HCT116 (cell line): Measurements from ENCODE around the gene SEMA4D. TPM values are rescaled to one million over a fixed set of nuclear protein-coding genes. Genes with fewer than 3 reads are reported as not detected.

ENCODE experiments used
- ATAC-seq: fragments of 200-7000 bp; cut with Tn5 transposase; 2 replicates; pipeline ENCODE4 v1.9.1; 2020; ENCODE audit warnings: mild to moderate bottlenecking, moderate library complexity
- BruUV-seq: library from RNA; stranded (reverse); fragments of 400-500 nt; replicated peaks from 2 replicates; lab custom pipeline; 2021; lab: Mats Ljungman, UMichigan
- CTCF ChIA-PET: fragments of 300-600 bp; sonication (Branson Sonifier 250); formaldehyde crosslinking; loops from one replicate; lab custom pipeline; 2021; ENCODE audit warnings: antibody characterized with exemption; lab: Charles Lee
- POLR2A ChIA-PET: fragments of 300-600, 350-600 bp; sonication (Branson Sonifier 250); formaldehyde crosslinking; loops from one replicate; lab custom pipeline; 2021; ENCODE audit warnings: antibody characterized with exemption; lab: Charles Lee
- RAD21 ChIA-PET, 2 experiments: fragments of 300-600 bp; sonication (Branson Sonifier 250); formaldehyde crosslinking; loops; one replicate each; lab custom pipeline; 2023; ENCODE audit warnings: low total read pairs in 2 of 2; ENCODE audit not compliant: uncharacterized antibody in 2 of 2, unreplicated experiment in 2 of 2, low non-redundant PET in 1 of 2; lab: Charles Lee
- DNase-seq: peaks from one replicate; pipeline ENCODE4 v3.0.0-alpha.2; 2010; ENCODE audit warnings: low read depth, low spot score
- H2AFZ ChIP-seq: fragments of 200-600 bp; shearing (Covaris generic), sonication (generic); 2 replicates; pipeline ENCODE4 v1.6.1; 2017; ENCODE audit warnings: low read depth, mixed run types, mixed read lengths, antibody characterized with exemption, low read length; ENCODE audit not compliant: poor library complexity, severe bottlenecking
- H3K27ac ChIP-seq: 2 replicates; pipeline ENCODE4 v1.5.1; 2012; ENCODE audit warnings: low read depth, low read length
- H3K27me3 ChIP-seq: fragments of 200-600 bp; sonication (generic); 2 replicates; pipeline ENCODE4 v1.6.1; 2016; ENCODE audit warnings: mixed run types, low read length, mixed read lengths; ENCODE audit not compliant: insufficient read depth
- H3K36me3 ChIP-seq, 2 experiments: fragments of 200-500 bp in 1 of 2; fragments of 200-600 bp in 1 of 2; sonication (Bioruptor generic) in 1 of 2; sonication (generic) in 1 of 2; 2 replicates each; pipeline versions ENCODE4 v1.5.1 to v1.6.1; 2014 to 2016; ENCODE audit warnings: low read length in 2 of 2, inconsistent platforms in 1 of 2, mixed read lengths in 1 of 2, mixed run types in 1 of 2; ENCODE audit not compliant: insufficient read depth in 2 of 2, control insufficient read depth in 1 of 2
- H3K4me1 ChIP-seq, 2 experiments: fragments of 200-600 bp in 1 of 2; sonication (generic) in 1 of 2; 2 replicates each; pipeline versions ENCODE4 v1.5.1 to v1.6.1; 2012 to 2017; ENCODE audit warnings: low read length in 2 of 2, inconsistent platforms in 1 of 2, mild to moderate bottlenecking in 1 of 2, mixed read lengths in 1 of 2, mixed run types in 1 of 2, moderate library complexity in 1 of 2; ENCODE audit not compliant: insufficient read depth in 2 of 2, control insufficient read depth in 1 of 2
- H3K4me2 ChIP-seq: fragments of 200-600 bp; sonication (generic); 2 replicates; pipeline ENCODE4 v1.6.1; 2017; ENCODE audit warnings: mixed run types, low read length, mixed read lengths
- H3K4me3 ChIP-seq, 2 experiments: fragments of 200-600 bp in 1 of 2; sonication (generic) in 1 of 2; replicated peaks in 1 of 2; 2 replicates each; pipeline ENCODE4 v1.5.1; 2011 to 2016; ENCODE audit warnings: low read length in 2 of 2, control low read depth in 1 of 2, low read depth in 1 of 2, mild to moderate bottlenecking in 1 of 2, mixed read lengths in 1 of 2, mixed run types in 1 of 2
- H3K79me2 ChIP-seq: fragments of 200-600 bp; sonication (generic); 2 replicates; pipeline ENCODE4 v1.6.1; 2017; ENCODE audit warnings: mild to moderate bottlenecking, mixed run types, low read length, moderate library complexity, mixed read lengths; ENCODE audit not compliant: insufficient read depth
- H3K9ac ChIP-seq: fragments of 200-600 bp; sonication (generic); 2 replicates; pipeline ENCODE4 v1.6.1; 2016; ENCODE audit warnings: low read length, mixed read lengths
- H3K9me2 ChIP-seq: fragments of 200-600 bp; sonication (generic), shearing (Covaris generic); 2 replicates; pipeline ENCODE4 v1.6.1; 2017; ENCODE audit warnings: mixed run types, mild to moderate bottlenecking, moderate library complexity; ENCODE audit not compliant: insufficient read depth
- H3K9me3 ChIP-seq, 2 experiments: fragments of 200-500 bp in 1 of 2; fragments of 200-600 bp in 1 of 2; sonication (Bioruptor generic) in 1 of 2; sonication (generic) in 1 of 2; 2 replicates each; pipeline ENCODE4 v1.6.1; 2014 to 2017; ENCODE audit warnings: low read length in 2 of 2, mixed read lengths in 2 of 2, inconsistent platforms in 1 of 2, low read depth in 1 of 2, mild to moderate bottlenecking in 1 of 2, mixed run types in 1 of 2, moderate library complexity in 1 of 2; ENCODE audit not compliant: control insufficient read depth in 1 of 2, insufficient read depth in 1 of 2
- H4K20me1 ChIP-seq: fragments of 200-600 bp; sonication (generic), shearing (Covaris generic); 2 replicates; pipeline ENCODE4 v1.6.1; 2017; ENCODE audit warnings: mixed run types, mild to moderate bottlenecking, moderate library complexity; ENCODE audit not compliant: insufficient read depth
- CBX3 ChIP-seq: IDR thresholded peaks from 2 replicates; pipeline ENCODE4 v1.6.1; 2012; ENCODE audit warnings: low read depth
- CEBPB ChIP-seq: IDR thresholded peaks from 2 replicates; pipeline ENCODE4 v1.6.1; 2012; ENCODE audit warnings: low read depth
- EGR1 ChIP-seq: IDR thresholded peaks from 2 replicates; pipeline ENCODE4 v1.6.1; 2012; ENCODE audit warnings: low read depth
- EZH2phosphoT487 ChIP-seq: fragments of 200-600 bp; IDR thresholded peaks from 2 replicates; pipeline ENCODE4 v1.6.1; 2018; ENCODE audit warnings: antibody characterized with exemption, borderline replicate concordance
- FOSL1 ChIP-seq: IDR thresholded peaks from 2 replicates; pipeline ENCODE4 v1.6.1; 2012; ENCODE audit warnings: low read depth
- POLR2A ChIP-seq: IDR thresholded peaks from 2 replicates; pipeline ENCODE4 v1.7.0; 2011; ENCODE audit warnings: borderline replicate concordance; ENCODE audit not compliant: insufficient read depth, insufficient read length; ENCODE audit errors: extremely low read depth
- POLR2AphosphoS5 ChIP-seq: IDR thresholded peaks from 2 replicates; pipeline ENCODE4 v1.6.1; 2011; ENCODE audit warnings: mild to moderate bottlenecking, low read depth, low read length, moderate library complexity
- RAD21 ChIP-seq: IDR thresholded peaks from 2 replicates; pipeline ENCODE4 v1.6.1; 2012; ENCODE audit warnings: low read depth, mild to moderate bottlenecking
- SIN3A ChIP-seq: IDR thresholded peaks from 2 replicates; pipeline ENCODE4 v1.6.1; 2012; ENCODE audit warnings: low read depth
- SP1 ChIP-seq: IDR thresholded peaks from 2 replicates; pipeline ENCODE4 v1.6.1; 2012; ENCODE audit warnings: low read depth
- SRF ChIP-seq: IDR thresholded peaks from 2 replicates; pipeline ENCODE4 v1.6.1; 2012; ENCODE audit warnings: low read depth
- YY1 ChIP-seq: IDR thresholded peaks from 2 replicates; pipeline ENCODE4 v1.6.1; 2011; ENCODE audit warnings: low read length, low read depth, moderate library complexity, mild to moderate bottlenecking; ENCODE audit not compliant: insufficient replicate concordance; ENCODE audit errors: extremely low read depth
- ZFX ChIP-seq: fragments of 450-650 bp; IDR thresholded peaks from 2 replicates; pipeline ENCODE4 v1.6.1; 2017
- intact Hi-C: fragments of 100-400 bp; cut with micrococcal nuclease; formaldehyde crosslinking; loops from 2 replicates; pipeline ENCODE4 v1.10.0; 2022
- total RNA-seq: library from RNA; stranded (reverse); gene quantifications from one replicate; pipeline ENCODE4 v1.2.1, GENCODE V29; 2021; ENCODE audit not compliant: unreplicated experiment
- TF ChIP-seq, protein P1 (sequence below), 3 experiments: fragments of 200-600 bp in 1 of 3; sonication (generic) in 1 of 3; IDR thresholded peaks in 2 of 3; conservative IDR thresholded peaks in 1 of 3; 2 replicates each; pipeline ENCODE4 v1.5.1; 2012 to 2017; ENCODE audit warnings: low read depth in 2 of 3, low read length in 2 of 3, antibody characterized with exemption in 1 of 3, borderline replicate concordance in 1 of 3, control low read depth in 1 of 3, mild to moderate bottlenecking in 1 of 3, mixed read lengths in 1 of 3, mixed run types in 1 of 3, moderate library complexity in 1 of 3; ENCODE audit not compliant: insufficient read depth in 1 of 3
- TF ChIP-seq, protein P2 (sequence below): IDR thresholded peaks from 2 replicates; pipeline ENCODE4 v1.6.1; 2012
- TF ChIP-seq, protein P3 (sequence below): IDR thresholded peaks from 2 replicates; pipeline ENCODE4 v1.6.1; 2012
- TF ChIP-seq, protein P4 (sequence below): IDR thresholded peaks from 2 replicates; pipeline ENCODE4 v1.6.1; 2012; ENCODE audit warnings: low read depth

SEMA4D gene
- total RNA-seq, 1 experiment from 2014 or later = 32.0 TPM

DNA sequence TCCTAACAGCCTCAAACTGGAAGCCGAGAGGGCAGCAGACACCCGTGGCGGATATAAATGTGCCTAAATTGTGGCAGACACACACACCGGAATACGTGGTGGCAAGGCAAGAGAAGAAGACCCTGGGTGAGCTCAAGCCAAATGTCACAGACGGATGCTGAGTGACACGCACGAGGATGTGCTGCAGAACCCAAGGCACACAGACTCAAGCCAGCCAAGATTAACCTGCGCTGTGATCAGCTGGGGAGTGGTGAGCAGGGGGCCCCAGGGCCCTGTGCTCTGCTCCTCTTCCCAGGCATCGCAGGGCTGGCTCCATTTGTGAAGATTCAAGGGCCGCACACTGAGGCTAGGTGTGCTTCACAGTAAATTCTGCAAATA is 16.4 kb downstream of the SEMA4D start:
- no peaks in the 10 kb centered on the region for H4K20me1 ChIP-seq
- CTCF ChIA-PET = no interaction called here

More for the DNA sequence above, 16.4 kb downstream of the SEMA4D start:
- H3K9ac ChIP-seq = no peak overlapping the region
- DNase-seq (no peak), ATAC-seq (no peak)
- ChIA-PET POLR2A (no interaction called here), RAD21 (no interaction called here)
- H3K36me3 ChIP-seq = no peaks in the 10 kb centered on the region
- H3K4me3 ChIP-seq = no peak overlapping the region
- intact Hi-C loops = no loop called here
- peaks cover 23% of the 10 kb centered on the region for H3K79me2 ChIP-seq
- no peak overlapping the region for H2AFZ ChIP-seq
- H3K4me2 ChIP-seq = no peak overlapping the region
- no peaks in the 10 kb centered on the region for H3K4me1 ChIP-seq
- BruUV-seq = no TSS peak
- no peak overlapping the region for H3K27ac ChIP-seq
- TF ChIP-seq POLR2A (no peak), SRF (no peak), SP1 (no peak), YY1 (no peak), FOSL1 (no peak), EGR1 (no peak), SIN3A (no peak), CBX3 (no peak), RAD21 (no peak), EZH2phosphoT487 (no peak), POLR2AphosphoS5 (no peak), ZFX (no peak), CEBPB (no peak)
- TF ChIP-seq, protein P1, sequence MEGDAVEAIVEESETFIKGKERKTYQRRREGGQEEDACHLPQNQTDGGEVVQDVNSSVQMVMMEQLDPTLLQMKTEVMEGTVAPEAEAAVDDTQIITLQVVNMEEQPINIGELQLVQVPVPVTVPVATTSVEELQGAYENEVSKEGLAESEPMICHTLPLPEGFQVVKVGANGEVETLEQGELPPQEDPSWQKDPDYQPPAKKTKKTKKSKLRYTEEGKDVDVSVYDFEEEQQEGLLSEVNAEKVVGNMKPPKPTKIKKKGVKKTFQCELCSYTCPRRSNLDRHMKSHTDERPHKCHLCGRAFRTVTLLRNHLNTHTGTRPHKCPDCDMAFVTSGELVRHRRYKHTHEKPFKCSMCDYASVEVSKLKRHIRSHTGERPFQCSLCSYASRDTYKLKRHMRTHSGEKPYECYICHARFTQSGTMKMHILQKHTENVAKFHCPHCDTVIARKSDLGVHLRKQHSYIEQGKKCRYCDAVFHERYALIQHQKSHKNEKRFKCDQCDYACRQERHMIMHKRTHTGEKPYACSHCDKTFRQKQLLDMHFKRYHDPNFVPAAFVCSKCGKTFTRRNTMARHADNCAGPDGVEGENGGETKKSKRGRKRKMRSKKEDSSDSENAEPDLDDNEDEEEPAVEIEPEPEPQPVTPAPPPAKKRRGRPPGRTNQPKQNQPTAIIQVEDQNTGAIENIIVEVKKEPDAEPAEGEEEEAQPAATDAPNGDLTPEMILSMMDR (IDR thresholded peaks at IDR 0.05 in 2 of 3, conservative IDR thresholded peaks at IDR 0.05 in 1 of 3; ENCODE audit: borderline replicate concordance in 1 of 3, insufficient read depth in 1 of 3, low read depth in 2 of 3, low read length in 2 of 3) = no peak
- TF ChIP-seq, protein P2, sequence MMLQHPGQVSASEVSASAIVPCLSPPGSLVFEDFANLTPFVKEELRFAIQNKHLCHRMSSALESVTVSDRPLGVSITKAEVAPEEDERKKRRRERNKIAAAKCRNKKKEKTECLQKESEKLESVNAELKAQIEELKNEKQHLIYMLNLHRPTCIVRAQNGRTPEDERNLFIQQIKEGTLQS = no peak
- TF ChIP-seq, protein P3, sequence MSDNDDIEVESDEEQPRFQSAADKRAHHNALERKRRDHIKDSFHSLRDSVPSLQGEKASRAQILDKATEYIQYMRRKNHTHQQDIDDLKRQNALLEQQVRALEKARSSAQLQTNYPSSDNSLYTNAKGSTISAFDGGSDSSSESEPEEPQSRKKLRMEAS = no peak
- TF ChIP-seq, protein P4, sequence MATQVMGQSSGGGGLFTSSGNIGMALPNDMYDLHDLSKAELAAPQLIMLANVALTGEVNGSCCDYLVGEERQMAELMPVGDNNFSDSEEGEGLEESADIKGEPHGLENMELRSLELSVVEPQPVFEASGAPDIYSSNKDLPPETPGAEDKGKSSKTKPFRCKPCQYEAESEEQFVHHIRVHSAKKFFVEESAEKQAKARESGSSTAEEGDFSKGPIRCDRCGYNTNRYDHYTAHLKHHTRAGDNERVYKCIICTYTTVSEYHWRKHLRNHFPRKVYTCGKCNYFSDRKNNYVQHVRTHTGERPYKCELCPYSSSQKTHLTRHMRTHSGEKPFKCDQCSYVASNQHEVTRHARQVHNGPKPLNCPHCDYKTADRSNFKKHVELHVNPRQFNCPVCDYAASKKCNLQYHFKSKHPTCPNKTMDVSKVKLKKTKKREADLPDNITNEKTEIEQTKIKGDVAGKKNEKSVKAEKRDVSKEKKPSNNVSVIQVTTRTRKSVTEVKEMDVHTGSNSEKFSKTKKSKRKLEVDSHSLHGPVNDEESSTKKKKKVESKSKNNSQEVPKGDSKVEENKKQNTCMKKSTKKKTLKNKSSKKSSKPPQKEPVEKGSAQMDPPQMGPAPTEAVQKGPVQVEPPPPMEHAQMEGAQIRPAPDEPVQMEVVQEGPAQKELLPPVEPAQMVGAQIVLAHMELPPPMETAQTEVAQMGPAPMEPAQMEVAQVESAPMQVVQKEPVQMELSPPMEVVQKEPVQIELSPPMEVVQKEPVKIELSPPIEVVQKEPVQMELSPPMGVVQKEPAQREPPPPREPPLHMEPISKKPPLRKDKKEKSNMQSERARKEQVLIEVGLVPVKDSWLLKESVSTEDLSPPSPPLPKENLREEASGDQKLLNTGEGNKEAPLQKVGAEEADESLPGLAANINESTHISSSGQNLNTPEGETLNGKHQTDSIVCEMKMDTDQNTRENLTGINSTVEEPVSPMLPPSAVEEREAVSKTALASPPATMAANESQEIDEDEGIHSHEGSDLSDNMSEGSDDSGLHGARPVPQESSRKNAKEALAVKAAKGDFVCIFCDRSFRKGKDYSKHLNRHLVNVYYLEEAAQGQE = no peak
- H3K9me3 ChIP-seq = no peaks in the 10 kb centered on the region
- H3K27me3 ChIP-seq = no peaks in the 10 kb centered on the region
- H3K9me2 ChIP-seq = no peaks in the 10 kb centered on the region
